Tibial nerve (tissue), 4 donors: ENCODE results near the gene PIK3C2B.

Experiments used
- CTCF ChIP-seq, 5 experiments: fragments of 200-600 bp in 3 of 5; fragments of 450-650 bp in 2 of 5; sonication (generic) in 3 of 5; IDR thresholded peaks; one replicate each; pipeline ENCODE4 v1.5.1; 2016 to 2019; ENCODE audit warnings: antibody characterized with exemption in 5 of 5, mild to moderate bottlenecking in 3 of 5, moderate library complexity in 2 of 5
- EP300 ChIP-seq, 2 donors: sonication (generic); formaldehyde crosslinking; IDR thresholded peaks; one replicate each; pipeline ENCODE4 v1.6.1; 2017; ENCODE audit warnings: antibody characterized with exemption in 2 of 2, mild to moderate bottlenecking in 1 of 2

DNA sequence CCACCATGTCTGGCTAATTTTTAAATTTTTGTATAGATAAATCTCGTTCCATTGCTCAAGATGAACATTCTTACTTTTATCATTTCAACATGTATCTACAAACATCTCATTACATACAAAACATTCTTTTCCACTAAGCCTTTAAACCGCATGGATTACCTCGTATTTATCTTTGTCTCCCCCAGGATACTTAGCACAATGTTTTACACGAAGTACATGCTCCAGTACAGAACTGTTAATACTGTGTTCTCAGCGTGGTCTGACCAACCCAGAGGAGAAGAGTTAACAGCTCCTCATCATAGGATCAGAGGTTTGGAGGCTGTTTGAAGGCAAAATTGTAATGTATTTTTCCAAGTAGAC is 7.4 kb downstream of the PIK3C2B start:
- TF ChIP-seq CTCF (IDR thresholded peaks at IDR 0.05): no peak
- no peak for TF ChIP-seq EP300 (IDR thresholded peaks at IDR 0.05)
